Activated CD4-positive, alpha-beta T cell treated with anti-CD3 and anti-CD28 coated beads for 4 hours (primary cell): Measurements from ENCODE around the gene TMEM184A.

Experiments used
- DNase-seq, 2 donors: peaks; one replicate each; pipeline ENCODE4 v3.0.0-alpha.2; 2020

The TMEM184A gene

DNA sequence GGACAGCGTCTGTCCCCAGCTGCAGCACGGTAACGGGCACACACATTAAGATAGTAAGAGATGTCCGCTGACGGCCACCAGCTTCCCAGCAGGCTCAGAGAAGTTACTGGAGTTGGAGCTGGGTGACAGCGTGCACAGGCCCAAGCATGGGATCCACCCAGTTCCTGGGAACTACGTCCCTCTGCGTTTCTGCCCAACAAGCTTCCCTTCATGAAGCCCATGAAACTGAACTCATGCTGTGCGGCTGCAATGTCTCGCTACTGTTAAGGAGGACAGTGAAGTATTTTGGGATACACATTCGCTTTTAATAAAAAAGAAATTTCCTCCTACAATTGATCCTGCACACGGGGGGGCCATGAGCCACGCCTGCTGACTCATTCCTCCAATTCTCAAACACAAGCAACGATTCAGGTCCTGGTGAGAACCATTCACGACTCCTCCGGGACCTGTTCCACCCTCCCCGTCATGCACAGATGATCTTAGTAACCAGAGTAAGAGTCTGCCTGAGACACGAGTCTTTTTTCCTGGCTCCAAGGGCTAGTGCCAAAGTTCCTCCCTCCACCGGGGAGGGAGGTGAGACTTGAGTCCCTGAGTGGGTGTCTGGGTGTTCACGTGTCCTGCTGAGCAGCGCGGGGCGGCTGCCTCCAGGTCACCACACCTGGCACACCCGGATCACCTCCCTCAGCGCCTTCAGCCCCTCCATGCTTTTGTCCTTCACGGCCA is 11.2 kb upstream of the TMEM184A start:
- no peak for DNase-seq

DNA sequence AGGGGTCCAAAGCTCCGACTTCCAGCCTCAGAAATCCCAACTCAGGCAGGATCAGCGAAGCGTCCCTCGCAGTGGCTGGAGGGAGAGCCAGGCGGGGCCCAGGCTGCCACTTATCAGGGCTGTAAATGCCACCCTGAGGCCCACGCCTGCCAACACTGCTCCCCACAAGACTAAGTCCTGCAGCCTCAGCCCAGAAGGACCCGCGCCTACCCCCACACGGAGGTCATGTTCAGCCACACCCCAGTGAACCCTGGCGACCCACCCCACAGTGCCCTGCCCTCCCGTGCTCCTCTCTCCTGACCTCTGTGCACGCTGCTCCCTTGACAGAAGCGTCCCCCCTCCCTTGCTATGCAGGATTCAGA is 10.7 kb upstream of the TMEM184A start:
- DNase-seq, result no peak

DNA sequence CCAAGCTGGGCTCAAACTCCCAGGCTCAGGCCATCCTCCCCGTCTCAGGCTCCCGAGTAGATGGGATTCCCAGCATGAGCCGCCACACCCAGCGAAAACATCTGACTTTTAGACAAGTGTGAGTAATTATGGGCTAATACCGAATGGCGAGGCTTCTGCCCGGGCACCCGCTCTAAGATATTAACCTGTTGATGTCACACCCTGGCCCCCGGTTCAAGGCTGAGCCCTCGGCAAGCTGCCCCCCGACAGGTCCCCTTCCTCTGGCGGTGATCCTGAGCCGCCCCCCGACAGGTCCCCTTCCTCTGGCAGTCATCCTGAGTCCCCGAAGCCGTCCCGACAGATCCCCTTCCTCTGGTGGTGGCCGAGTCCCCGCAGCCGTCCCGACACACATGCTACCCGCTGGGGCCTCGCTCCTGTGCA is 8.6 kb upstream of the TMEM184A start:
- no peak for DNase-seq

DNA sequence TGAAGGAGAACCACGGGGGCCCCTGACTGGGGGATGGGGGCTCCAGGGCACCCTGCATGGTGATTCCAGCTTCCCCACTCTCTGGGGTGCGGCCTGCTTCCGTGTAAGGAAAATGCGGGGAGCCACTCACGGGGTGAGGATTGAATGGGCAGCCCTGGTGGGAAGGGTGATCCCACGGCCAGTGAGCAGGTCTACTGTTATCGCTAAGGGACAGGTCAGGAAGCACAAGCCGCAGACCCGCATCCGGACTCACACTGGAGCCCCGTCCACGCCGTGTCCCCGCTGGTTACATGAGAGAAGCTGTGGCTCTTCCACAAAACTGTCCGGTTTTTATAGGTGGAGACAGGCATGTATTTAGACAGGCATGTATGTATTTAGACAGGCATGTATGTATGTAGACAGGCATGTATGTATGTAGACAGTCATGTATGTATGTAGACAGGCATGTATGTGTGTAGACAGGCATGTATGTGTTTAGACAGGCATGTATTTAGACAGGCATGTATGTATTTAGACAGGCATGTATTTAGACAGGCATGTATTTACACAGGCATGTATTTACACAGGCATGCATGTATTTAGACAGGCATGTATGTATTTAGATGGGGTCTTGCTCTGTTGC is 8.1 kb upstream of the TMEM184A start:
- no peak for DNase-seq

DNA sequence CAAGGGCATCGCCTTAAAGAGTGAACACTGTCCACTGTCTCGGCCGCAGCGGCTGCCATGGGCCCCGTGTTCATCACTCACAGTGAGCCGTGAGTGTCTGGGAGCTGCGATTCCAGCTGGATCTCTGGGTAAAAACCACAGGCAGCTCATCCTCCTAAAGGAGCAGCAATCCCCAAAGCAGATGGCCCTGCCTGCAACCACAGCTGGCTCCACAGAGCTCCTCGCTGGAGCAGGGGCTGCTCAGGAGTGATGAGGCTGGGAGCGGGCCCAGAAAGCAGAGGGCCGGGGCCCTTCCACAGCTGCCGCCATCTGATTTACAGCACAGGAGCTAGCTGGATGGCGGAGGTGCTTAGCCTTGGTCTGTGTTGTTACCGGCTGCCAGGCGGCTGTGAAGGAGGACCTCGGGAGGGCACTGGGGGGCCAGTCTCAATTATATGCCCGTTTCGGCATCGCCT is 6.6 kb upstream of the TMEM184A start:
- no peak for DNase-seq

DNA sequence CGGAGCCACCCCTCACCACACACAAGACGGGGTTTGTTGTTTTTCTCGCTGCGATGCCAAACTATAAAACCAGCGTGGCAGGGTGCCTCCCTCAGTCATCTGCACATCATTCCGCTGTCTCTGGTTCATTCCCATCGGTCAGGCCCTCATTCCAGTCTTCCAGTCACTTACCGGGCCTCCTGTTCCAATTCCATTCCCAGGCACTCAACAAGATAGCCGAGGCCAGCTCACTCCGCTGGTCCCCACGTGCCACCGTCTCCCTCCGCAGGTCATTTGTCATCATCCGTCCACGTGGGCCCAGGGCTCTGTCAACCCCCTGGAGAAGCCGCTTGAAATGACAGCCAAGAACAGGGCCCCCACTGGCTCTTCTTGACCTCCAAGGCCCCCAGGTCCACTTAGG is 6.1 kb upstream of the TMEM184A start:
- DNase-seq, result no peak

DNA sequence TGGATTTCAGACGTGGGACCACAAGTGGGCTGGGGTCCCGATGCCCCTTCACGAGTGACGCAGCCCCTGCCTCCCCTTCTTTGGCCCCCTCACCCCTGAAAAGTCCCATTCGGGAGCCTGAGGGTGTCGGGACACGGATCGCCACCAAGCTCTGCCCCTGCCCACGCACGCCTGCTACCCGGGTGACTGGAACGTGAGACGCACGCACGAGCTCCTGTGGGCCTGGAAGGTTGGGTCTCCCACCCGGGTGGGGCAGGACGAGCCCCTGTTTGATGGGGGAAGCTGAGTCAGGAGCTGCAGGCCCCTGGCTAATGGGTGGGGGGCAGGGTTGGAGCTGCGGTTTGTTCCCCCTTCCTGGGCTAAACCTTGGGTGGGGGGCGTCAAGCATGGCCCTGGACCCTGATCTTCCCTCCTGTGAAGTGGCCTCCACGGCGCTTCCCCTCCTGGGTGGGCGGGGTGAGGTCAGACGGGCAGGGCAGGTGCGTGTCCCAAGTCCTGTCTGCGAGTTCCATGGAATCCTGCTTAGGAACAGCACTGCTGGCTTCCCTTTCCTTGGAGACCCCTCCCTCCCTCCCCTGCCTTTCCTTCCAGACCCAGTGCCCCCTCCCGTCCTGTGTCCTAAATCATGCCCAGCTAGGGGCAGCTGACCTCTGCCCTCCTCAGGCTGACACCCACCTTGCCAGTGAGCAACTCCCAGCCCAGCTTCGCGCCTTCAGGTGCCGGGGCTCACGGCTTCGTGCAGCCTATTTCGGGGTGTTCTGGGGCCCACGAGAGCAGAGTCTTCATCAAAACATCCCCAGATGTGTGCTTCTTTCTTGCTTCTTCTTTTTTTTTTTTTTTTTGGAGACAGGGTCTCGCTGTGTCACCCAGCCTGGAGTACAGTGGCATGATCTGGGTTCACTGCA is 5.3 kb upstream of the TMEM184A start:
- DNase-seq, result no peak

DNA sequence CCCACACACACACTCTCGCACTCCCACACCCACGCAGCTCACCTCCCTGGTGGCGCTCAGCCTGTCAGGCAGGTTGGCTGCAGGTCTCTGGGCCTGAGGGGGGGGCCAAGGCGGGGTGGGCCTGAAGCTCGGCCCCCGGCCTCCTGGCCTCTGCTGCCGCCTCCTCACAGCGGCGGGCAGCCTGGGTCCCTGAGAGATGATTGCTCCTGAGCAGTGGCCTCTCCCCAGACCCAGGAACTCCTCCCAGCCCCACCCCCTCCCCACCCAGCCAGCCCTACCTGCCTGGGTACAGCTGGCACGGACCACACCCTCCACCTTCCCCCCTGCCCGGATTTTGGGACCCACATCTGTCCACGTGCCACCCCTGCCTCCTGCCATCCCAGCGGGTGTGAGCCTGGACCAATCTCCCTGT is 4.6 kb upstream of the TMEM184A start:
- DNase-seq, result no peak

DNA sequence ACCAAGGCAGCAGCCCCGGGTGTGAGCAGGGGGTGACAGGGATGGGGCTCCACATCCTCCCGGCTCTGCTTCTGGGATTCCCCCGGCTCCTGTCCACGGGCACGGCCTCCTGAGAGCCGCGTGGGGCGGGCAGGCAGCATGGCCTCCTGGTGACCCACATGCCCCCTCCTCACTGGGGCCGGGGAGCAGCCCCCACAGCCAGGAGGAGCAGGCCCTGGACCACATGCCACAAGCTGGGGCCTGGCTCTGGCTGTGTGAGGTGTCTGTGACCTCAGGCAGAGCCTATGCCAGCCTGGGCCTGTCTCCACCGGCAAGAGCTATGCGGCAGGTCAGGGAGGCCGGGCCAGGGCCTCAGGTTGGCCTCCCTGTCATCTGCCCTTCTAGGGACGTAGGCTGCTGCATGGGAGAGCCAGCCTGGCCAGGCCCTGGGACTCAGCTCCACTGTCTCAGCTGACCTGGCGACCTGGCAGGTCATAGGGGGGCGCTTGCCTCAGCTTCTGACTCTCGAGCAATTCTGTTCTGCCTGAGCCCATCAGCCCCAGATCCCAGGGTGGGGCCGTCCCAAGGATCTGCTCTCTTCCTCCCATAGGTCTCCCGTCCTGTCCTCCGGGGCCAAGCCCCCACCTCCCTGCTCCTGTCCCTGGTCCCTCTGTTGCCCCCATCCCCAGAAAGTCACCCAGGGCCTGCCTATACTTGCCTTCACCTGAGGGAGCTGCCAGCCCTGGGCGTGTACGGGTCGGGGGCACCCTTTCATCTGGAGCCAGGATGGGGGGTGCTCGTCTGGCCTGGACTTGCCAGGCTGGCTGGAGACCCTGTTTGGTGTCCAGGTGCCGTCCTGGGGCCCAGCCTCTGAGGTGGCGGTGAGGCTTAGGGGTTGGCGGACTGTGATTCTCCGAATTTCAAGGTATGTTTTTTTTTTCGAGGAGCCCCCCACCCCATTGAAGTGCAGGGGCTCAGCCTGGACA is 3.9 kb upstream of the TMEM184A start:
- DNase-seq, result no peak

DNA sequence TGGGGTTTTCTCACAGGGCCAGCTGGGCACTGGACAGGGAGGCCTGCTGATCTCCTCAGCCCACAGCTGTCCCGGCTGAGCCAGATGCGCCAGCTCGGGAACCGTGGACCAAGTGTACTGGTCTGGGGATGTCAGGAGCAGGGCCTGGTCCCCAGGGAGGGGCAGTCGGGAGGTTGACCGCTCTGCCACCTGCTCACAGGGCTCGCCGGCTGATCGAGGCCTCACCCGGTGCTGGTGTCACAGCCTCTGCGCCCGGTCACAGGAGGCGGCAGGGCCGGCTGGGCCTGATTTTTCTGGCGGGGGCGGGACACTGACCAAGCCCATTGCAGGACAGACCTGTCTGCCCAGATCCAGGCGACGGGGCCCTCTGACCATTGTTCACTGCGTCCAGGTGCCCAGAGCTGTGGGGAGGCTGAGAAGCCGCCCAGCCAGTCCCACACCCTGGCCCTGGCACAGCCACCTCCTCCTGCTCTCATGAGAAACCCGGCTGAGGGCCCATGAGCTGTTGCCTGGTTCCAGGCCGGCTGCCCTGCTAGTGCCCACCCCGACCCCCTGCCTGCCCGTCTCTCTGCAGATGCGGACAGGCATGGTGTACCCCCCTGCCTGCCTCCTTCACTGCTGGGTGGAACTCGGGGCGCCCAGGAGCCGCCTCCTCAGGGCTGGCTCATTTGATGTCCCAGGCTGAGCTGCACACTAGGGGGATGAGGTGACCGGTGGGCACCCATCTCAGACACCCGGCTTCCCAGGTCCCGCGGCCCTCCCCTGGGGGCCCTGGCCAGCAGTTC is 3.0 kb upstream of the TMEM184A start:
- DNase-seq, result no peak

DNA sequence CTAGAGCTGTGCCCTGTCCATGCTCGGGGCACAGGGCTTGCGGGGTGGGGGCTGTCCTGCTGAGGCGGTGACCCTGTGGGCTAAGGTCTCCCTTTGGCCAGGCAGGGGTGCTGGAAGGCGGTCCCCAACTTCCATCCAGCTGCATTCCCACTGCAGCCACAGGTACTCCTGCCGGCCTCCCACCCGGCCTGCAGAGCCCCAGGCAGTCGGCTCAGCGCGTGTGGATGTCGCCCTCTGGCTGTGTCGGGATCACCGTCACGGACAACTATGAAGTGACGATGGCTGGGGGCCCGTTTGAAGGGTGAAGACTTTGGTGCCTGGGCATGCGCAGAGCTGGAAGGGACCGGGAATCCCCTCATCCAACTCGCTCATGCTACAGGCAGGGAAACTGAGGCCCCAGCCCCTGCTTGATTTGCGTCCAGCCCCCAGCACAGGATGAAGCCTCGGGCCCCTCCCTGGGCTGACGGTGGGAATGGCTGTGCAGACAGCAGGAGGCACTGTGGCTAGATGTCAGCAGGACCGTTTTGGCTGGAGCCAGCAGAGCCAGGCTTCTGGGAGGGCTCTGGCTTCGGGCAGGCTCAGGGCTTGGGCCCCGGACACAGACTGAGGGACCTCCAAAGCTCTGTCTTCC is 2.3 kb upstream of the TMEM184A start:
- no peak for DNase-seq

DNA sequence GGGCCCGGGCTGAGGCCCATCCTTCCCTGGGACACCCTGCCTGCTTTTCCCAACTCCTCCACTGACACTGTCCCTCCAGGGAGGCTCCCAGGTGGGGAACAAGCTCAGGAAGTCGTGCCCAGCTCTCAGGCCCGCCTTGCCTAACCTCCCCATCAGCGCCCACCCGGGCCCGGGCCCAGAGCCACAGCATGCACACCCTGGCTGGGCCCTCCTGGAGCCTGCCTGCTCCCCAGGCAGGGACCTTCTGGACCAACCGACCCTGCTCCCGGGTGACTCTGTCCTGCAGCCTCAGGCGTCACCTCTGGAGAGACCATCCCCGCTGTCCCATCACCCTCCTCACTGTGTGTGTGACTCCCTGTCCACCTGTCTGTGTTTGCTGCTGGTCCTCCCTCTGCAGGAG is 1.8 kb upstream of the TMEM184A start:
- DNase-seq, result no peak

DNA sequence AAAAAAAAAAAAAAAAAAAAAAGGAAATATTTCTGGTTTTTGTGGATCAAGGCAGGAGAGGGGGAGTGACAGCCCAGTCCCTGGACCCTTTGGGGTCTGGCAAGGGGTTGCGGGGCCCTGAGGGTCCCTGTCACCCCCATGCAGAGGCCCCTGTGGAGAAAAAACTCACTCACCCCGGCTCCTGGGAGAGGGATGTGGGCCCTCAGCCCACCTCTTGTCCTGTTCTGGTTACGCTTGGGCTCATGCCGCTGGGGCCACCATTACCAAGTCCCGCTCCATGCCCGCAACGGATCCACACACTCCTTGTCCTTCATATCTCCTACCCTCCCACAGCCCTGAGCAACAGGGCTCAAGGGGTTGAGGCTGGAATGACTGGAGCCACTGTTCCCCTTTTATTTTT is 1.0 kb upstream of the TMEM184A start:
- DNase-seq, result no peak

DNA sequence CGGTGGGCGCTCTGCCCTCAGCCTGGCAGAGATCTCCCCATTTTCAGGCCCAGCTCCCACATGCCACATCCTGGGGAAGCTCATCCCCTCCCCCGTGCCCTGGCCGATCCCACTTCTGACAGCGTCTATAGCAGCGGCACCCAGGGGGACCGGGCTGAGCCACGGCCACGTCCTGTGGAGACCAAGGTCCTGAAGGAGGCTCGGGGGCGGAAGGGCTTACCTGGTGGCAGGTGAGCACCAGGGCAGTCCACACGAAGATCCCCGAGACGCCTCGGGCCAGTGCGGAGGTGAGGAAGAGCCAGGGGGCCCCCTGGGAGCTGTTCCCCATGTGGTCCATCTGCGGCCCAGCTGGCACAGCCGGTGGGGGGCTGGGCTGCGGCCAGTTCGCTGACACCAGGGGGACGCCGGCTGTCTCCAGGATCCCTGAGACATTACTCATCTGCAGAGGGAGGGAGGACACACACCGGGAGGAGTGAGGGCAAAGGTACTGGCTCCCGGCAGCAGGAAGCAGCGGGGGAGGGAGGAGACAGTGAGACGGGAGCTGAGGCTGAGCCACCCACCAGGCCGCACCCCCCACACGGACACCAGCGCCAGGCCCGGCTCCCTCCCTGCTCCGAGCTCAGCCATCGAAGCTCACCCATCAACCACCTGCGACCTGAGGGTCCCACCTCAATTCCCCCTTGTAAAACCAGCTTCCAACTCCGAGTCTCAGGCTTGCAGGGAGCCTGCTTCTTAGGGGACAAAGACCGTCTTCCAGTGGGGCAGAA is 776 bp downstream of the TMEM184A start:
- DNase-seq, result no peak

DNA sequence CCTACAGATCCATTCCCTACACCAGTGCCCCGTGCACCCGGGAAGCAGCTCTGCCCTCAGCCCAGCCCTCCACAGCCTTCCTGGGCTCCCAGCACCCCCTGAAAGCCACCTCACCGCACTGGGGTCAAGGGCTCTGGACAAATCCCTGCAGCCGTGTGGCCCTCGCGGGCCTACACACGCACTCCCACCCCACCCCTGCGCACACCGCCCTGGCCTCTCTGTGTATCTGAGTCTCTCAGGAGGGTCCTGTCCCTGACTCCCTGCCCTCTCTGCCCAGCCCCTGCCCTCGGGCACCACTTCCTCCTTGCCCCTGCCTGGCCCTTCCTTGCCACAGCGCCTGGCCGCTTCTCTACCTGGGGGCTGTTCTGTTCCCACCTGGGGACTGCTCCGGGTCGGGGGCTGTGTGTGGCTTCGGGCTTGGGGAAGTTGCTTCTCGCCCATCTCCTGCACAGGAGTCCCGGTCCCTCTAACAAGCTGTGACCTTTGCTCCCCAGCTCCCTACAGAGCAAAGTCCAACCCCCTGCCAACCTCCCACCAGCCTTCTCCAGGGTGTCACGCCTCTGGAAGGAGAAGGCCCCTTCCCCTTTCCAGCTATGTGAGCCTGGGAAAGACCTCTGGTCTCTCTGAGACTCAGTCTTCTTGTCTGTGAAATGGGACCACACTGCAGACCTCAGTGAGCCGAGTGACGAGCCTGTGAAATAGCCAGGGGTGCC is 1.5 kb downstream of the TMEM184A start:
- no peak for DNase-seq

DNA sequence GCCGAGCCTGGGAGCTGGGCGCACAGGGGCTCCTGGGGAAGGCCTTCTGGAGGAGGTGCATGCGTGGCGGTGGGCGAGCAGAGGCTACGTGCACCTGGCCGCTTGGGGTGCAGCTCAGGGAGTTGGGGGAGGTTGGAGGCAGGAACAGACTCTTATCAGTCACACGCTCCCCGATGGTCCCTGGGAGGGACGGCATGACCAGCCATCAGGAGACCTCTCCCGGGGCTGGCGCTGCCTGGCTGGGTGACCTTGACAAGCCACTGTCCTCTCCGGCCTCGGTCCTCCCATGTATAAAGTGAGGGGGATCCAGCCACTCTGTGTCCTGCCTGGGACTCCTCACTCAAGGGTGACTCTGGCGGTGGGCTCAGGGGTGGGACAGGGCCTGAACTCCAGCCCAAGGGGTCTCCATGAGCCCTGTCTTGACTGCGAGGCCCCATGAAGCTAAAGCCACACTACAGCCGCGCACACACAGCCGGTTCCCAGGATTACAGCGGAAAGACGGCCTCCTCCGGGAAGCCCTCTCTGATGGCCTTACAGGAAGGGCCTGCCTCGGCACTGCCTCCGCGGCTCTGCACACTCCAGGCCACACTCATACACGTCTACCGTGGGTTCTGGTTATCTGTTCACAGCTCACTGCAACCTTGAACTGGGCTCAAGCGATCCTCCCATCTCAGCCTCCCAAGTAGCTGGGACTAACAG is 2.3 kb downstream of the TMEM184A start:
- no peak for DNase-seq

DNA sequence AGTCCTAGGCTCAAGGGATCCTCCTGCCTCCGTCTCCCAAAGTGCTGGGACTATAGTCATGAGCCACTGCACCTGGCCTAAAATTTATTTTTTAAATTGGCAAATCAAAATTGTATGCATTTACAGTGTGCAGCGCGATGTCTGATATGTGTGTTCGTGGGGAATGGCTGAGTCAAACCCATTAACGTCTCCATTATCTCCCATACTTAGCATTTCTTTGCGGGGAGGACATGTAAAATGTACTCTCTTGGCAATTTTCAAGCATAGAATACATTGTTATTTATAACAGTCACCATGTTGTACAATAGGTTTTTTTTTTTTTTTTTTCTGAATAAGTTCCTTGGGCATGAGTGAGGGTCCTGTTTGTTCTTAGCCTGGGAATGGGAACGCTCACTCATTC is 3.8 kb downstream of the TMEM184A start:
- DNase-seq, result no peak

DNA sequence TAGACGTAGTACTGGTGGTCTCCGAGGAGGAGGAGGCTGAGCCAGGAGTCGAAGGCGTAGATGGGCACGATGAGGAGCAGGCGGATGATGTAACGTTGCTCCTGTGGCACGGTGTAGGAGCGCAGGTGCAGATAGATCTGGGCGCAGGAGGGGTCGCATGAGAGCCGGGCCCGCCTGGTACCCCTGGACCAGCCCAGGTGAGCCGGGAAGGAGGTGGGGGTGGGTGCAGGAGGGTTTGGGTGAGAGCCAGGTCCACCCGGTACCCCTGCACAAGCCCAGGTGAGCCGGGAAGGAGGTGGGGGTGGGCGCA is 5.2 kb downstream of the TMEM184A start:
- no peak for DNase-seq
